ENCODE results near the gene CCL21. TPM values are rescaled to one million over a fixed set of nuclear protein-coding genes. Genes with fewer than 3 reads are reported as not detected.
"Not testable (repeated sequence)": the region's sequence is repeated elsewhere in the genome, so short reads cannot be mapped to it uniquely, and the experiment has no call there.

Gene CCL21
- total RNA-seq, 1 experiment from 2014 or later: not detected

DNA sequence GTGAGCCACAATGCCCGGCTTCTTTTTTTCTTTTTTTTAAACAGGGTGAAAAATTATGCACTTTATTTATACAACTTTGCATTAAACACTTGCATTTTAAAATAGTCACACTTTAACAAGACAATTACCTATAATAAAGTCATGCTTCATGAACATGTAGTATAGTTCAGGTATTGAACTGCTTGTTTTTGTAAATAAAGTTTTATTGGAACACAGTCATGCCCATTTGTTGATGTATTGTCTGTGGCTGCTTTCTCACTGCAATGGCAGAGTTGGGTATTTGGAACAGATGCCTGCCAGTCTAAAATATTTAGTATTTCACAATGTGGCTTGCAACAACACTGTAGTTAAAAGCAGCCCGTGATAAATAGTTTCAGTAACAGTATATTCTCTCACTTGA, 32.8 kb upstream of the CCL21 start:
- no peak for ATAC-seq
- no peaks in the 10 kb centered on the region for H3K9me3 ChIP-seq (ENCODE audit: control insufficient read depth, insufficient read depth, low read depth, low read length)
- POLR2A ChIA-PET: no interaction called here
- DNase-seq (ENCODE audit: low read depth, low spot score): no peak
- H3K4me1 ChIP-seq (ENCODE audit: control insufficient read depth, insufficient read depth, low read length): no peaks in the 10 kb centered on the region
- H3K36me3 ChIP-seq (ENCODE audit: control insufficient read depth, insufficient read depth, low read length): no peaks in the 10 kb centered on the region
- TF ChIP-seq, protein P1, sequence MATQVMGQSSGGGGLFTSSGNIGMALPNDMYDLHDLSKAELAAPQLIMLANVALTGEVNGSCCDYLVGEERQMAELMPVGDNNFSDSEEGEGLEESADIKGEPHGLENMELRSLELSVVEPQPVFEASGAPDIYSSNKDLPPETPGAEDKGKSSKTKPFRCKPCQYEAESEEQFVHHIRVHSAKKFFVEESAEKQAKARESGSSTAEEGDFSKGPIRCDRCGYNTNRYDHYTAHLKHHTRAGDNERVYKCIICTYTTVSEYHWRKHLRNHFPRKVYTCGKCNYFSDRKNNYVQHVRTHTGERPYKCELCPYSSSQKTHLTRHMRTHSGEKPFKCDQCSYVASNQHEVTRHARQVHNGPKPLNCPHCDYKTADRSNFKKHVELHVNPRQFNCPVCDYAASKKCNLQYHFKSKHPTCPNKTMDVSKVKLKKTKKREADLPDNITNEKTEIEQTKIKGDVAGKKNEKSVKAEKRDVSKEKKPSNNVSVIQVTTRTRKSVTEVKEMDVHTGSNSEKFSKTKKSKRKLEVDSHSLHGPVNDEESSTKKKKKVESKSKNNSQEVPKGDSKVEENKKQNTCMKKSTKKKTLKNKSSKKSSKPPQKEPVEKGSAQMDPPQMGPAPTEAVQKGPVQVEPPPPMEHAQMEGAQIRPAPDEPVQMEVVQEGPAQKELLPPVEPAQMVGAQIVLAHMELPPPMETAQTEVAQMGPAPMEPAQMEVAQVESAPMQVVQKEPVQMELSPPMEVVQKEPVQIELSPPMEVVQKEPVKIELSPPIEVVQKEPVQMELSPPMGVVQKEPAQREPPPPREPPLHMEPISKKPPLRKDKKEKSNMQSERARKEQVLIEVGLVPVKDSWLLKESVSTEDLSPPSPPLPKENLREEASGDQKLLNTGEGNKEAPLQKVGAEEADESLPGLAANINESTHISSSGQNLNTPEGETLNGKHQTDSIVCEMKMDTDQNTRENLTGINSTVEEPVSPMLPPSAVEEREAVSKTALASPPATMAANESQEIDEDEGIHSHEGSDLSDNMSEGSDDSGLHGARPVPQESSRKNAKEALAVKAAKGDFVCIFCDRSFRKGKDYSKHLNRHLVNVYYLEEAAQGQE (IDR thresholded peaks at IDR 0.05; ENCODE audit: insufficient read depth in 1 of 2, low read depth in 2 of 2, low read length in 1 of 2): no peak
- TF ChIP-seq POLR2AphosphoS5 (IDR thresholded peaks at IDR 0.05; ENCODE audit: low read depth, low read length) (no peak), SIN3A (IDR thresholded peaks at IDR 0.05; ENCODE audit: borderline replicate concordance, insufficient read depth, low read depth, low read length) (no peak), TCF7L2 (IDR thresholded peaks at IDR 0.05; ENCODE audit: low read depth, low read length) (no peak)
- TF ChIP-seq, protein P2, sequence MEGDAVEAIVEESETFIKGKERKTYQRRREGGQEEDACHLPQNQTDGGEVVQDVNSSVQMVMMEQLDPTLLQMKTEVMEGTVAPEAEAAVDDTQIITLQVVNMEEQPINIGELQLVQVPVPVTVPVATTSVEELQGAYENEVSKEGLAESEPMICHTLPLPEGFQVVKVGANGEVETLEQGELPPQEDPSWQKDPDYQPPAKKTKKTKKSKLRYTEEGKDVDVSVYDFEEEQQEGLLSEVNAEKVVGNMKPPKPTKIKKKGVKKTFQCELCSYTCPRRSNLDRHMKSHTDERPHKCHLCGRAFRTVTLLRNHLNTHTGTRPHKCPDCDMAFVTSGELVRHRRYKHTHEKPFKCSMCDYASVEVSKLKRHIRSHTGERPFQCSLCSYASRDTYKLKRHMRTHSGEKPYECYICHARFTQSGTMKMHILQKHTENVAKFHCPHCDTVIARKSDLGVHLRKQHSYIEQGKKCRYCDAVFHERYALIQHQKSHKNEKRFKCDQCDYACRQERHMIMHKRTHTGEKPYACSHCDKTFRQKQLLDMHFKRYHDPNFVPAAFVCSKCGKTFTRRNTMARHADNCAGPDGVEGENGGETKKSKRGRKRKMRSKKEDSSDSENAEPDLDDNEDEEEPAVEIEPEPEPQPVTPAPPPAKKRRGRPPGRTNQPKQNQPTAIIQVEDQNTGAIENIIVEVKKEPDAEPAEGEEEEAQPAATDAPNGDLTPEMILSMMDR (IDR thresholded peaks at IDR 0.05): no peak
- intact Hi-C loops (cut with micrococcal nuclease; ENCODE audit: unreplicated experiment) (no loop called here), in situ Hi-C loops (cut with HindIII; ENCODE audit: low pct_unique_long_range_greater_than_20kb, low sequenced_read_pairs) (no loop called here)
- H3K27ac ChIP-seq (ENCODE audit: low read length): no peak overlapping the region
- CTCF ChIA-PET: no interaction called here
- no TSS peak for BruUV-seq (replicated peaks)
- H3K27me3 ChIP-seq (ENCODE audit: control insufficient read depth, insufficient read depth, low read length): no peaks in the 10 kb centered on the region
- no peak overlapping the region for H3K4me3 ChIP-seq (ENCODE audit: low read depth in 2 of 2, low read length in 2 of 2)

DNA sequence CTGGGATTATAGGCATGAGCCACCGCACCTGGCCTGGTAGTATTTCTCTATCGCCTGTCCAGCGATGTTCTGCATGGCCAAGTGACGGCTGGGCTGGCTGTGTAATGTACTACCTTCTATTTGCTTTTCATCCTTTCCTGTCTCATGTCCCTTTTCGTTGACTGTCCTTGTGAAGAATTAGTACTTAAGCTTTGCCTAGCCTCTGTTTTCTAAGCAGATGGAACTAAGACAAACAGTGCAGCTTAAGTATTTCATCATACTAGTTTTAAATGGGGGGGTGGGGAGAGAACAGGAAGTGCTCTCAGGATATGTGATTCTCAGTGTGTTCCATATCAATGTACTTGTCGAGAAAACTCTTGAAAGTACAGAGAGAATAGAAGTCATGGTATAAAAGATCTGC, 31.7 kb upstream of the CCL21 start:
- no peaks in the 10 kb centered on the region for H3K4me1 ChIP-seq (ENCODE audit: control insufficient read depth, insufficient read depth, low read length)
- no peak overlapping the region for H3K4me3 ChIP-seq (ENCODE audit: low read depth in 2 of 2, low read length in 2 of 2)
- TF ChIP-seq SIN3A (IDR thresholded peaks at IDR 0.05; ENCODE audit: borderline replicate concordance, insufficient read depth, low read depth, low read length) (no peak), TCF7L2 (IDR thresholded peaks at IDR 0.05; ENCODE audit: low read depth, low read length) (no peak), POLR2AphosphoS5 (IDR thresholded peaks at IDR 0.05; ENCODE audit: low read depth, low read length) (no peak)
- TF ChIP-seq, protein P1 (IDR thresholded peaks at IDR 0.05; ENCODE audit: insufficient read depth in 1 of 2, low read depth in 2 of 2, low read length in 1 of 2): no peak
- TF ChIP-seq, protein P2 (IDR thresholded peaks at IDR 0.05): no peak
- ChIA-PET CTCF (no interaction called here), POLR2A (interaction anchor here (0.6 kb wide), 1 partner anchor 210 kb away, joined by 6 read pairs; no protein-coding TSS in a partner anchor)
- no peak for ATAC-seq
- no peaks in the 10 kb centered on the region for H3K36me3 ChIP-seq (ENCODE audit: control insufficient read depth, insufficient read depth, low read length)
- no peak overlapping the region for H3K27ac ChIP-seq (ENCODE audit: low read length)
- no TSS peak for BruUV-seq (replicated peaks)
- no peaks in the 10 kb centered on the region; the same call in 1 of the 2 replicates for H3K27me3 ChIP-seq (ENCODE audit: control insufficient read depth, insufficient read depth, low read length)
- no peak for DNase-seq (ENCODE audit: low read depth, low spot score)
- intact Hi-C loops (cut with micrococcal nuclease; ENCODE audit: unreplicated experiment): no loop called here
- in situ Hi-C loops (cut with HindIII; ENCODE audit: low pct_unique_long_range_greater_than_20kb, low sequenced_read_pairs): no loop called here
- H3K9me3 ChIP-seq (ENCODE audit: control insufficient read depth, insufficient read depth, low read depth, low read length): no peaks in the 10 kb centered on the region

DNA sequence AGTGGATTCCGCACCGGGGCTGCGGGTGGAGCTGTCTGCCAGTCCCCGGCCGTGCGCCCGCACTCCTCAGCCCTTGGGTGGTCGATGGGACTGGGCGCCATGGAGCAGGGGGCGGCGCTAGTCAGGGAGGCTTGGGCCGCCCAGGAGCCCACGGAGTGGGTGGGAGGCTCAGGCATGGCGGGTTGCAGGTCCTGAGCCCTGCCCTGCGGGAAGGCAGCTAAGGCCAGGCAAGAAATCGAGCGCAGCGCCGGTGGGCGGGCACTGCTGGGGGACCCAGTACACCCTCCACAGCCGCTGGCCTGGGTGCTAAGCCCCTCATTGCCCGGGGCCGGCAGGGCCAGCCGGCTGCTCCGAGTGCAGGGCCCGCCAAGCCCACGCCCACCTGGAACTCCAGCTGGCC, 30.2 kb upstream of the CCL21 start:
- H3K27ac ChIP-seq (ENCODE audit: low read length); H3K4me1 ChIP-seq (ENCODE audit: control insufficient read depth, insufficient read depth, low read length); H3K36me3 ChIP-seq (ENCODE audit: control insufficient read depth, insufficient read depth, low read length); H3K27me3 ChIP-seq (ENCODE audit: control insufficient read depth, insufficient read depth, low read length); BruUV-seq (replicated peaks); intact Hi-C loops (cut with micrococcal nuclease; ENCODE audit: unreplicated experiment); H3K4me3 ChIP-seq (ENCODE audit: low read depth in 2 of 2, low read length in 2 of 2); CTCF ChIA-PET; POLR2A ChIA-PET; ATAC-seq; in situ Hi-C loops (cut with HindIII; ENCODE audit: low pct_unique_long_range_greater_than_20kb, low sequenced_read_pairs); DNase-seq (ENCODE audit: low read depth, low spot score); H3K9me3 ChIP-seq (ENCODE audit: control insufficient read depth, insufficient read depth, low read depth, low read length): not testable (repeated sequence)
